ENCODE data around the gene CDHR4.

Gene CDHR4

DNA sequence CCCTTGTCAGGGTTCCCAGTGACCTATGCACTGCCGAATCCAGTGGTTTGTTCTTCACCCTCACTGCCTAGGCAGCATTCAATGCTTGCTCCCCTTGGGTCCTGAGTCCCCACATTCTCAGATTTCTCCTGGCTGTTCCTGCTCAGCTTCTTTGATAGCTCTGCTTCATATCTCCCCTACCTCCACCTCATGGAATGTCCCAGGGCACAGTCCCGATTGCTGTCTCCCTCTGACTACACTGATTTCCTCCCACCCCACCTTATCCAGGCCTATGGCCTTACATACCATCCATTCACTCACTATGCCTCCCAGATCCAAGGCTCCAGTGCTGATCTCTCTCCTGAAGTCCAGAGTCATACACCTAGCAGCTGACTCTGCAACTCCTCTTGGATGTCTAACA is 1.5 kb upstream of the CDHR4 start:
- TF ChIP-seq, protein P1, sequence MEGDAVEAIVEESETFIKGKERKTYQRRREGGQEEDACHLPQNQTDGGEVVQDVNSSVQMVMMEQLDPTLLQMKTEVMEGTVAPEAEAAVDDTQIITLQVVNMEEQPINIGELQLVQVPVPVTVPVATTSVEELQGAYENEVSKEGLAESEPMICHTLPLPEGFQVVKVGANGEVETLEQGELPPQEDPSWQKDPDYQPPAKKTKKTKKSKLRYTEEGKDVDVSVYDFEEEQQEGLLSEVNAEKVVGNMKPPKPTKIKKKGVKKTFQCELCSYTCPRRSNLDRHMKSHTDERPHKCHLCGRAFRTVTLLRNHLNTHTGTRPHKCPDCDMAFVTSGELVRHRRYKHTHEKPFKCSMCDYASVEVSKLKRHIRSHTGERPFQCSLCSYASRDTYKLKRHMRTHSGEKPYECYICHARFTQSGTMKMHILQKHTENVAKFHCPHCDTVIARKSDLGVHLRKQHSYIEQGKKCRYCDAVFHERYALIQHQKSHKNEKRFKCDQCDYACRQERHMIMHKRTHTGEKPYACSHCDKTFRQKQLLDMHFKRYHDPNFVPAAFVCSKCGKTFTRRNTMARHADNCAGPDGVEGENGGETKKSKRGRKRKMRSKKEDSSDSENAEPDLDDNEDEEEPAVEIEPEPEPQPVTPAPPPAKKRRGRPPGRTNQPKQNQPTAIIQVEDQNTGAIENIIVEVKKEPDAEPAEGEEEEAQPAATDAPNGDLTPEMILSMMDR (IDR thresholded peaks at IDR 0.05; ENCODE audit: extremely low read depth, missing control alignments), result no peak
- DNase-seq (ENCODE audit: low spot score), result no peak

DNA sequence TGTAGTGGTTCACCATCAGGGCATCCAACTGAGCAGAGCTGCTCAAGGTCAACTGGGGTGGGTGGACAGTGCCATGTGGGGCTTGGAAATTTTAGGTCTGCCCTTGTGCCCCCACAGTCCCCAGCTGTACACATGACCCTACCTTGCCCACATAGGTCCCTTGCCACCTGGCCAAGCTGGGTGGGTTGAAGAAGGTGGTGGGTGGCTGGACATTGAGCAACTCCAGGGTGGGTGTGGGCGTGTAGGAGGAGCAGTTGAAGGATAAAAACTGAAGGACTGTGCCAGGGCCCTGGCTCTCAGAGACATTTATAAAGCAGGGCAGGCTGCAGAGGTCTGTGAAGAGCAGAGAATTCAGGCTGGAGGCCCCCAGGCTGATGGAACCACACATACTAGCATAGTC is 568 bp downstream of the CDHR4 start:
- no peak for DNase-seq (ENCODE audit: low spot score)
- TF ChIP-seq, protein P1 (IDR thresholded peaks at IDR 0.05; ENCODE audit: extremely low read depth, missing control alignments), result no peak

DNA sequence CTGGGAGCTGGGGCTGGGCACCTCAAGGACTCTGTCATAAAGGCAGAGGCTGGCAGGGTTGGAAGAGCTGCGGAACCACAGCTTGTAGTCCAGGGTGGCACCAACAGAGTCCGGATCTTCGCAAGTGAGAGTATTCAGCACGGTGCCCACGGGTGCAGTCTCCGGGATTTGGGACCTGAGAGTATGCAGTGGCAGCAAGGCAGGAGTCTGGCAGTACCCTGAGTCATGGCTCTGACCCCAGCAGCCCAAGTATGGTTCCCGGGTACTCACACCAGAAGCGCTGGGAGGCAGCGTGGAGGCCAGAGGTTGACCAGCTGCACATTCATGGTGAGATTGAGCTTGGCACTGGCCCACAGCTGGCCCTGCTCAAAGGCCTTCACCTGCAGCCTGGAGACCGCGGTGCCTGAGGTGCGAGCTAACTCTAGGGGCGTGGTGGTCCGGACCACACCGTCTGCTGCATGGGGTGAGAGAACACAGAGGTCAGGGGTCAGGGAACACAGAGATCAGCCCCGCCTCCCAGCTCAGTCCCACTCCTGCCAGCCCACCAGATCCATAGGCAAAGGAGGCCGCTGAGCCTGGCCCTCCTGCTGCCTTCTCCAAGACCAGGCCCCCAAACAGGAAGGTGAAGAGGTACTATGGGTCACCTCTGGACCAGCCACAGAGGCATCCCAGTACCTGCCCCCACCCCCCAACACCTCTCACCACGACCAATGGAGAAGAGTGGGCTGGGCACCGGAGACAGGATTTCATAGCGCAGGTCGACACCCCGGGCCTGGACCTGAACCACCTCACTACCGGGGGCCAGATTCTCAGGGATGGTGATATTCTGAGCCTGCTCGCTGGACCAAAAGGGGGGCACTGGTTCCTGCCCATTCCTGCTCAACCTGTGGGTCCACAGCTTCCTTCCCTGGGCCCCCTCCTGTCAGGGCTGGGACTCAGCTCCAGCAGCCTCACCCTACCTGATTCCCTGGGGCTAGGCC is 4.5 kb downstream of the CDHR4 start:
- DNase-seq (ENCODE audit: low spot score), result no peak
- TF ChIP-seq, protein P1 (IDR thresholded peaks at IDR 0.05; ENCODE audit: extremely low read depth, missing control alignments), result no peak

DNA sequence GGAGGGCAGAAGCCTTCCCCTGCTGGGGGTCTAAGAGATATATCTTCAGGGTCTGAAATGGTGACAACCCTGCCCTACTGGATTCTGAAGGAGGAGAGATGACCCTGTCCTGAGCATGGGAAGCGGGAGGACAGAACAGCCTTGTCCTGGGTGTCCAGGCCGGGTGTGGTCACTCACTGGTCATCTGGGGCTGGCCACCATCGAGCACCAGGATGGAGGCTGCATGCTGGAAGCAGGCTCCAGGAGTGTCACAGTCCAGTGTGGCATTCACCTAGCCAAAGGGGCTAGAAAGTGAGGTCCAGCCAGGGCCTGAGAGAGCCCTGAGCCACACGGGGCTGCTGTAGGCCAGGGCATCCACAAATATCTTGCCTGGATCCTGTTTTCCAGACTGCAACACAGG is 5.2 kb downstream of the CDHR4 start:
- DNase-seq (ENCODE audit: low spot score), result no peak
- TF ChIP-seq, protein P1 (IDR thresholded peaks at IDR 0.05; ENCODE audit: extremely low read depth, missing control alignments), result no peak

DNA sequence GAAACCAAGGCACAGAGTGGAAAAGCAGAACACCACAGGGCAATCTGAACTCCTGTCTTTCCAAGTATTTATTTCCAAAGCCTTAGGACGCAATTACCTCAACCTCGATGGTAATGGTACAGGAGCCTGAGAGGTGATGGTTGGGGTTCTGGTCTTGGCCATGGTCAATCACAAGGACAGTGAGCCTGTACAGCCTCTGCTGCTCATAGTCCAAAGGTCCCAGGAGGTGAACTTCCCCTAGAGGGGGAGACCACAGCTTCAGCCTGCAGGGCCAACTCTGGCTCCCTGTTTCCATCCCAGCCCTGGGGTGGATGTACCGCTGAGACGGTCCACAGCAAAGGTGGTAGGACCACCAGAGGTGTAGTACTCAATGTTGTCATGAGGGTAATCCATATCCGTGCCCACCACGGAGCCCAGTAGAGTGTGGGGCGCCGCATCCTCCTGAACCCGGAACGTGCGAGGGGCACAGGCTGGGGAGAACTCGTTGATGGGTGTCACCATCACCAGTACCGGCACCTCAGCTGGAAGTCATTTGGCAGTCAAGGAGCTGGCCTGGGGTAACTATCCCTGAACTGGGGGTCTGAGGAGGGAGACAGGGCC is 6.1 kb downstream of the CDHR4 start:
- TF ChIP-seq, protein P1 (IDR thresholded peaks at IDR 0.05; ENCODE audit: extremely low read depth, missing control alignments), result no peak
- no peak for DNase-seq (ENCODE audit: low spot score)

DNA sequence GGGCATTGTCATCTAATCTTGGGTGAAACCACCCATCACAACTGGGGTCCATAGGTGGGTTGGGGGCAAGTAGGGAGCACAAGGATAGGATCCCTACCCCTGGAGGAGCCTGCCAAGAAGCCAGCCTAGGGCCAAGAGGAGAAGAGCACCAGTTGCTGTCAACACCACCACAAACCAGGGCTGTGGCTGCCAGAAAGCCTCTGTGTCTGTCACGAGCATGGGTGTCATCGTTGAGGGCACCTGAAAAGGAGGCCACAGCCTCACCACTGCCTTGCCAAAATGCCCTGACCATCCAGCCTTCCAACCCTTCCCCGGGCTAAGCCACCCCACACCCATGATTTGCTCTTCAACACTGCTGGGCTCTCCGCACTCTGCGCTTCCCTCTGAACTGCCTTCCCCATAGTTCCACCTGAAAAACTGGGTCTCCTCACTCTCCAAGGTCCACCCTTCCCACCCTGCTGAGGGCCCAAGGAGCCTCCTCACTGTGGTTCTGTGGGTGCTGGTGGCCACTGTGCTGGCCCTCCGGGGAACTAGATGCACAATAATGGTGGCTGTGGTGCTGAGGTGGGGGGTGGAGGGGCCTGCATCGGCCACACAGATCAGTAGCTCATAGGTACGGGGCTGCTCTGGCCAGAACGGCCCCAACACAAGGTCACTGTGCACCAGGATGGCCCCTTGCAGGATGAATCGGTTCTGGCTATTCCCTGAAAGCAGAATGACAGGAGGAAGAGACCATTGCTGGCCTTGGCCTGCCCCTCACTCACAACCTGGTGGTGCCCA is 7.1 kb downstream of the CDHR4 start:
- DNase-seq (ENCODE audit: low spot score), result no peak
- TF ChIP-seq, protein P1 (IDR thresholded peaks at IDR 0.05; ENCODE audit: extremely low read depth, missing control alignments), result no peak

All from GM20000 (cell line).